ENCODE measurements around the gene TUBGCP6. TPM values are rescaled to one million over a fixed set of nuclear protein-coding genes. Genes with fewer than 3 reads are reported as not detected.
A peak's percentile ranks its signal among the peaks of the same experiment; 100 is the strongest.
"Not testable (repeated sequence)": the region's sequence is repeated elsewhere in the genome, so short reads cannot be mapped to it uniquely, and the experiment has no call there.

The TUBGCP6 gene
- polyA plus RNA-seq, 1 experiment = 8.5 TPM

DNA sequence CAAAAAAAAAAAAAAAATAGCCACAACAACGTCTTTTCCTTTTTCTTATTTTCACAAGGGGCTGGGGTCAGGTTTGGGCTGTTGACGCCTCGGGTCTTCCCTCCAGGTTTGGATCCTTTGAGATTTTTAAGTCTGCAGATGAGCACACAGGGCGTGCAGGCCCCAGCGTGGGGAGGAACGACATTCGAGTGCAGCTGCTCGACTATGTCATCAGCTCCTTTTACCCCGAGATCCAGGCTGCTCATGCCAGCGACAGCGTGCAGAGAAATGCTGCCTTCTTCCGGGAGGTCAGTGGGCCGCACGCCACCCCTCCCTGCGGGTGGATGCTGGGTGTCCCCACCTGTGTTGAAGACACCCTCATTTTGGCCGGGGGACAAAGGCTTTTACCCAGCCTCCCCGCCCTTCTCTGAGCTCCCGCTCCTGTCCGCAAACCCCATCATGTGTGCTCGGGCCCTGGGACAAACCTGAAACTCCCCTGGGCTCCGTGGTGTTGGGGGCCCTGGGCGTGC, 36.3 kb downstream of the TUBGCP6 start:
- no peaks in the 10 kb centered on the region for H3K27me3 ChIP-seq (ENCODE audit: control insufficient read depth, insufficient read depth, low read length)
- TF ChIP-seq, protein P1, sequence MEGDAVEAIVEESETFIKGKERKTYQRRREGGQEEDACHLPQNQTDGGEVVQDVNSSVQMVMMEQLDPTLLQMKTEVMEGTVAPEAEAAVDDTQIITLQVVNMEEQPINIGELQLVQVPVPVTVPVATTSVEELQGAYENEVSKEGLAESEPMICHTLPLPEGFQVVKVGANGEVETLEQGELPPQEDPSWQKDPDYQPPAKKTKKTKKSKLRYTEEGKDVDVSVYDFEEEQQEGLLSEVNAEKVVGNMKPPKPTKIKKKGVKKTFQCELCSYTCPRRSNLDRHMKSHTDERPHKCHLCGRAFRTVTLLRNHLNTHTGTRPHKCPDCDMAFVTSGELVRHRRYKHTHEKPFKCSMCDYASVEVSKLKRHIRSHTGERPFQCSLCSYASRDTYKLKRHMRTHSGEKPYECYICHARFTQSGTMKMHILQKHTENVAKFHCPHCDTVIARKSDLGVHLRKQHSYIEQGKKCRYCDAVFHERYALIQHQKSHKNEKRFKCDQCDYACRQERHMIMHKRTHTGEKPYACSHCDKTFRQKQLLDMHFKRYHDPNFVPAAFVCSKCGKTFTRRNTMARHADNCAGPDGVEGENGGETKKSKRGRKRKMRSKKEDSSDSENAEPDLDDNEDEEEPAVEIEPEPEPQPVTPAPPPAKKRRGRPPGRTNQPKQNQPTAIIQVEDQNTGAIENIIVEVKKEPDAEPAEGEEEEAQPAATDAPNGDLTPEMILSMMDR (IDR thresholded peaks at IDR 0.05; ENCODE audit: low read depth, low read length) = no peak
- H3K9me3 ChIP-seq (ENCODE audit: control insufficient read depth, insufficient read depth, low read length) = no peaks in the 10 kb centered on the region; the same call in 1 of the 2 replicates
- no peak overlapping the region for H3K27ac ChIP-seq (ENCODE audit: low read depth, low read length)
- no peak for DNase-seq (ENCODE audit: low read depth, low spot score)
- ChIA-PET POLR2A (no interaction called here), CTCF (interaction anchor here (0.7 kb wide), 2 partner anchors 60 to 414 kb away, joined by 3 read pairs; no protein-coding TSS in a partner anchor)
- no peak overlapping the region for H3K4me3 ChIP-seq (ENCODE audit: low read depth, low read length)

DNA sequence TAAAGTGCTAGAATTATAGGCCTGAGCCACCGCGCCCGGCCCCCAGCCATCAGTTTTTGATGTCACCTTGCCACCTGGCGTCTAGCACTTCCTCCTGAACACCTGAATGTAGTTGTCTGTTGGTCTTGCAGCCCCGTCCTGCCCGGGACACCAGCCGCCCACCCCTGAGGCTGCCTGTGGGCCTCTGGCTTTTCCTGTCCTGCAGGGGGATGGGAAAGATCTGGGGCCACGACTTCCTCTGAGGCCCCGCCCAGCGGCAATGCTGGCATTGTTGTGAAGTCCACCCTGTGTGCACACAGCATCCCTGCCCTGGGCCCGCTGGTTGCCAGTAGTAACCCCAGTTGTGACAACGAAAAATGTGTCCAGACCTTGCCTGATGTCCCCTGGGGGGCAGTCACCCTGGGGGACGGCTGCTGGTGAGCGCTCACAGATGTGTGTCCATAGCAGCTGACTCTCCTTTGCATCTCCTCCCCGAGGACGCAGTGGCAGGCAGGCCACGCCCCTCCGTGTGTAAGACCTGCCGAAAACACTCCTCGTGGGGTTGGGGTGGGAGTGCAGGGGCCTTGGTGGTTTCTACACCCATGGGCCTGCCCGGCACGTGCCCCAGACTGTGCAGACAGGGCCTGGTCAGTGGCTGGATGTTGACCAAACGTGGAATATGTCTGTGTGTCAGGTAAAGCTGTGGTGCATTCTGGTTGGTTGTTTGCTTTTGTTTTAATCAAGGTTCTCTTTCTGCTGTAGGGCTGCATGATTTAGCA, 37.3 kb downstream of the TUBGCP6 start:
- TF ChIP-seq, protein P1 (IDR thresholded peaks at IDR 0.05; ENCODE audit: low read depth, low read length) = no peak
- POLR2A ChIA-PET = interaction anchor here (0.7 kb wide), 1 partner anchor 256 kb away, joined by 3 read pairs; no protein-coding TSS in a partner anchor
- no peak overlapping the region for H3K27ac ChIP-seq (ENCODE audit: low read depth, low read length)
- DNase-seq (ENCODE audit: low read depth, low spot score) = no peak
- CTCF ChIA-PET = no interaction called here
- H3K9me3 ChIP-seq (ENCODE audit: control insufficient read depth, insufficient read depth, low read length) = no peaks in the 10 kb centered on the region; the same call in 1 of the 2 replicates
- no peaks in the 10 kb centered on the region for H3K27me3 ChIP-seq (ENCODE audit: control insufficient read depth, insufficient read depth, low read length)
- H3K4me3 ChIP-seq (ENCODE audit: low read depth, low read length) = no peak overlapping the region

GRCh38 chr22:50206599-50206998, 38.2 kb downstream of the TUBGCP6 start:
- Histone ChIP-seq H3K27me3 (ENCODE audit: control insufficient read depth, insufficient read depth, low read length) (no peaks in the 10 kb centered on the region), H3K4me3 (ENCODE audit: low read depth, low read length) (no peak overlapping the region), H3K27ac (ENCODE audit: low read depth, low read length) (no peak overlapping the region), H3K9me3 (ENCODE audit: control insufficient read depth, insufficient read depth, low read length) (no peaks in the 10 kb centered on the region; the same call in 1 of the 2 replicates)
- no peak for DNase-seq (ENCODE audit: low read depth, low spot score)
- TF ChIP-seq, protein P1 (IDR thresholded peaks at IDR 0.05; ENCODE audit: low read depth, low read length) = peak; percentile 54
- POLR2A ChIA-PET = no interaction called here
- CTCF ChIA-PET = no interaction called here

- DNase-seq (ENCODE audit: low read depth, low spot score) = no peak
- Histone ChIP-seq H3K4me3 (ENCODE audit: low read depth, low read length) (no peak overlapping the region), H3K9me3 (ENCODE audit: control insufficient read depth, insufficient read depth, low read length) (no peaks in the 10 kb centered on the region; the same call in 1 of the 2 replicates), H3K27me3 (ENCODE audit: control insufficient read depth, insufficient read depth, low read length) (no peaks in the 10 kb centered on the region), H3K27ac (ENCODE audit: low read depth, low read length) (no peak overlapping the region)
- POLR2A ChIA-PET = interaction anchor here (0.6 kb wide), 1 partner anchor 222 kb away, joined by 3 read pairs; no protein-coding TSS in a partner anchor
- TF ChIP-seq, protein P1 (IDR thresholded peaks at IDR 0.05; ENCODE audit: low read depth, low read length) = no peak
- CTCF ChIA-PET = no interaction called here
Measured at GRCh38 chr22:50205781-50206569, 38.8 kb downstream of the TUBGCP6 start.

DNA sequence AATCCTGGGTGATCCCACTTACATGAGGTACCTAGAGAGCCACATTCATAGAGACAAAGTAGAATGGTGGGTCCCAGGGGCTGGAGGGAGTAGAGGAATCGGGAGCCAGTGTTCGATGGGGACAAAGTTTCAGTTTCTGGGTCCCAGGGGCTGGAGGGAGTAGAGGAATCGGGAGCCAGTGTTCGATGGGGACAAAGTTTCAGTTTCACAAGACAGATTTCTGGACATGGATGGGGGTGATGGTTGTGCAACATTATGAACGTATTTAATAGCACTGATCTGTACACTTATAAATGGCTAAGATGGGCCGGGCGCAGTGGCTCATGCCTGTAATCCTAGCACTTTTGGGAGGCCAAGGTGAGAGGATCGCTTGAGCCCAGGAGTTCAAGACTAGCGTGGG, 39.8 kb downstream of the TUBGCP6 start:
- POLR2A ChIA-PET; H3K4me3 ChIP-seq (ENCODE audit: low read depth, low read length); H3K9me3 ChIP-seq (ENCODE audit: control insufficient read depth, insufficient read depth, low read length); H3K27ac ChIP-seq (ENCODE audit: low read depth, low read length); H3K27me3 ChIP-seq (ENCODE audit: control insufficient read depth, insufficient read depth, low read length); CTCF ChIA-PET; DNase-seq (ENCODE audit: low read depth, low spot score): not testable (repeated sequence)
